Raji (cell line): ENCODE results near the gene EPB41L2.

Experiments
- POLR2A ChIP-seq: IDR thresholded peaks from 2 replicates; pipeline ENCODE4 v1.6.1; 2011; ENCODE audit warnings: low read depth, low read length, control low read depth; ENCODE audit not compliant: insufficient read depth

The EPB41L2 gene

GRCh38 chr6:131027326-131027725, 35.7 kb downstream of the EPB41L2 start:
- no peak for TF ChIP-seq POLR2A

GRCh38 chr6:131026243-131026642, 36.8 kb downstream of the EPB41L2 start:
- TF ChIP-seq POLR2A = no peak

GRCh38 chr6:131024565-131024964, 38.5 kb downstream of the EPB41L2 start:
- no peak for TF ChIP-seq POLR2A

- TF ChIP-seq POLR2A = no peak
Observed at GRCh38 chr6:131023834-131024504, 39.1 kb downstream of the EPB41L2 start.

GRCh38 chr6:131022691-131023090, 40.4 kb downstream of the EPB41L2 start:
- TF ChIP-seq POLR2A = no peak

GRCh38 chr6:131017962-131018361, 45.1 kb downstream of the EPB41L2 start:
- no peak for TF ChIP-seq POLR2A

GRCh38 chr6:131015630-131016263, 47.3 kb downstream of the EPB41L2 start:
- TF ChIP-seq POLR2A = no peak

- no peak for TF ChIP-seq POLR2A
Observed at GRCh38 chr6:131015025-131015591, 47.9 kb downstream of the EPB41L2 start.

GRCh38 chr6:131014080-131014776, 48.8 kb downstream of the EPB41L2 start:
- no peak for TF ChIP-seq POLR2A

- TF ChIP-seq POLR2A = no peak
Observed at GRCh38 chr6:131013495-131013894, 49.5 kb downstream of the EPB41L2 start.

- no peak for TF ChIP-seq POLR2A
Observed at GRCh38 chr6:131009790-131010189, 53.3 kb downstream of the EPB41L2 start.

GRCh38 chr6:131007286-131007685, 55.8 kb downstream of the EPB41L2 start:
- TF ChIP-seq POLR2A = no peak

GRCh38 chr6:131005439-131006016, 57.5 kb downstream of the EPB41L2 start:
- no peak for TF ChIP-seq POLR2A

- TF ChIP-seq POLR2A = no peak
Observed at GRCh38 chr6:131004936-131005335, 58.1 kb downstream of the EPB41L2 start.

- TF ChIP-seq POLR2A = no peak
Observed at GRCh38 chr6:131004387-131004755, 58.7 kb downstream of the EPB41L2 start.

- no peak for TF ChIP-seq POLR2A
Observed at GRCh38 chr6:131003488-131004386, 59.3 kb downstream of the EPB41L2 start.
